H1 (cell line): ENCODE results near the gene SYNPO. TPM values are rescaled to one million over a fixed set of nuclear protein-coding genes. Genes with fewer than 3 reads are reported as not detected.

Source experiments
- CTCF ChIA-PET: fragments of 300-600 bp; sonication (Branson Sonifier 250); formaldehyde crosslinking; loops from one replicate; lab custom pipeline; 2021; ENCODE audit not compliant: partially characterized antibody; lab: Charles Lee
- POLR2A ChIA-PET: fragments of 300-600 bp; sonication (Branson Sonifier 250); formaldehyde crosslinking; loops from one replicate; lab custom pipeline; 2021; ENCODE audit warnings: inconsistent platforms; ENCODE audit not compliant: partially characterized antibody; lab: Charles Lee
- DNase-seq, 2 experiments: peaks; one replicate each; pipeline versions ENCODE4 v3.0.0 to v3.0.0-alpha.2; 2010 to 2022; ENCODE audit warnings: low spot score in 2 of 2, low read depth in 1 of 2, mixed read lengths in 1 of 2
- FAIRE-seq: peaks from 2 replicates; lab custom pipeline; 2011; peaks lifted over from hg19 to GRCh38; lab: Jason Lieb, UNC
- H2AFZ ChIP-seq: 2 replicates; pipeline ENCODE4 v1.8.1; 2012; ENCODE audit warnings: low read length, inconsistent platforms
- H2AK5ac ChIP-seq: 2 replicates; pipeline ENCODE4 v1.6.1; 2013; ENCODE audit warnings: low read depth, low read length
- H2BK120ac ChIP-seq: replicated peaks from 2 replicates; pipeline ENCODE3; 2013; ENCODE audit warnings: low read depth, low read length, inconsistent platforms
- H2BK12ac ChIP-seq: 2 replicates; pipeline ENCODE4 v1.6.1; 2013; ENCODE audit warnings: low read depth, low read length
- H2BK15ac ChIP-seq: 2 replicates; pipeline ENCODE4 v1.6.1; 2013; ENCODE audit warnings: low read length
- H2BK20ac ChIP-seq: 2 replicates; pipeline ENCODE4 v1.6.1; 2013; ENCODE audit warnings: low read length
- H2BK5ac ChIP-seq: 2 replicates; pipeline ENCODE4 v1.6.1; 2013; ENCODE audit warnings: low read depth, low read length
- H3K14ac ChIP-seq: 2 replicates; pipeline ENCODE4 v1.6.1; 2013; ENCODE audit warnings: inconsistent platforms; ENCODE audit not compliant: insufficient read length
- H3K18ac ChIP-seq: 2 replicates; pipeline ENCODE4 v1.6.1; 2013; ENCODE audit warnings: low read length; ENCODE audit errors: extremely low read depth
- H3K23ac ChIP-seq: 2 replicates; pipeline ENCODE4 v1.6.1; 2013; ENCODE audit warnings: inconsistent platforms; ENCODE audit not compliant: insufficient read length
- H3K23me2 ChIP-seq: 2 replicates; pipeline ENCODE4 v1.6.1; 2013; ENCODE audit warnings: low read depth, low read length
- H3K27ac ChIP-seq: 2 replicates; pipeline ENCODE4 v1.6.1; 2011; ENCODE audit warnings: low read depth, low read length, inconsistent platforms
- H3K27me3 ChIP-seq, 4 experiments: replicated peaks in 1 of 4; 1 replicate in 1 of 4; 2 replicates in 3 of 4; pipeline versions ENCODE4 v1.6.1 to v1.8.1; 2011 to 2013; ENCODE audit warnings: low read length in 3 of 4, mild to moderate bottlenecking in 3 of 4, inconsistent platforms in 2 of 4, mixed read lengths in 2 of 4, moderate library complexity in 1 of 4; ENCODE audit not compliant: control insufficient read depth in 3 of 4, insufficient read depth in 3 of 4; ENCODE audit errors: extremely low read depth in 1 of 4
- H3K36me3 ChIP-seq, 4 experiments: 2 replicates each; pipeline versions ENCODE4 v1.6.1 to v1.8.1; 2011 to 2013; ENCODE audit warnings: mild to moderate bottlenecking in 4 of 4, low read length in 3 of 4, moderate library complexity in 2 of 4, control low read depth in 1 of 4, inconsistent platforms in 1 of 4; ENCODE audit not compliant: insufficient read depth in 4 of 4, control insufficient read depth in 2 of 4
- H3K4ac ChIP-seq: replicated peaks from 2 replicates; pipeline ENCODE3; 2013; ENCODE audit warnings: low read length, low read depth, mixed read lengths, inconsistent platforms; ENCODE audit not compliant: insufficient read length
- H3K4me1 ChIP-seq, 4 experiments: replicated peaks in 1 of 4; 1 replicate in 1 of 4; 2 replicates in 3 of 4; pipeline versions ENCODE4 v1.6.1 to v1.8.1; 2011 to 2013; ENCODE audit warnings: low read length in 3 of 4, inconsistent platforms in 2 of 4, mixed read lengths in 1 of 4; ENCODE audit not compliant: insufficient read depth in 4 of 4, control insufficient read depth in 3 of 4
- H3K4me2 ChIP-seq, 2 experiments: 2 replicates each; pipeline versions ENCODE4 v1.6.1 to v1.8.1; 2011 to 2013; ENCODE audit warnings: low read depth in 2 of 2, low read length in 2 of 2, control low read depth in 1 of 2, inconsistent platforms in 1 of 2, mild to moderate bottlenecking in 1 of 2; ENCODE audit not compliant: insufficient read depth in 1 of 2
- H3K4me3 ChIP-seq, 4 experiments: fragments of 200-600, 300-600 bp in 1 of 4; sonication (generic), shearing (Covaris generic), sonication (Bioruptor Twin) in 1 of 4; 2 replicates each; pipeline versions ENCODE4 v1.5.1 to v1.8.1; 2011 to 2016; ENCODE audit warnings: low read length in 4 of 4, low read depth in 3 of 4, control low read depth in 2 of 4, inconsistent platforms in 2 of 4, mild to moderate bottlenecking in 2 of 4, mixed read lengths in 1 of 4, moderate library complexity in 1 of 4; ENCODE audit not compliant: insufficient read depth in 2 of 4; ENCODE audit errors: extremely low read depth in 1 of 4
- H3K56ac ChIP-seq: replicated peaks from 2 replicates; pipeline ENCODE3; 2013; ENCODE audit warnings: low read depth, mild to moderate bottlenecking, mixed read lengths, low read length, inconsistent platforms; ENCODE audit not compliant: insufficient read length
- H3K79me1 ChIP-seq: 2 replicates; pipeline ENCODE4 v1.6.1; 2013; ENCODE audit warnings: low read depth, low read length, control low read depth
- H3K79me2 ChIP-seq, 2 experiments: 2 replicates each; pipeline versions ENCODE4 v1.6.1 to v1.8.1; 2012 to 2013; ENCODE audit warnings: low read length in 2 of 2, mild to moderate bottlenecking in 2 of 2, inconsistent platforms in 1 of 2; ENCODE audit not compliant: insufficient read depth in 2 of 2, control insufficient read depth in 1 of 2
- H3K9ac ChIP-seq, 4 experiments: replicated peaks in 1 of 4; 1 replicate in 1 of 4; 2 replicates in 3 of 4; pipeline versions ENCODE4 v1.6.1 to v1.8.1; 2011 to 2013; ENCODE audit warnings: low read depth in 3 of 4, low read length in 3 of 4, control low read depth in 2 of 4, mild to moderate bottlenecking in 2 of 4, moderate library complexity in 2 of 4, inconsistent platforms in 1 of 4; ENCODE audit errors: extremely low read depth in 1 of 4
- H3K9me3 ChIP-seq, 2 experiments: 2 replicates each; pipeline versions ENCODE4 v1.6.1 to v1.8.1; 2012 to 2013; ENCODE audit warnings: mild to moderate bottlenecking in 2 of 2, moderate library complexity in 2 of 2, control low read depth in 1 of 2, inconsistent platforms in 1 of 2, low read depth in 1 of 2, low read length in 1 of 2, mixed read lengths in 1 of 2; ENCODE audit not compliant: insufficient read depth in 2 of 2
- H4K20me1 ChIP-seq, 2 experiments: replicated peaks in 1 of 2; 2 replicates each; pipeline versions ENCODE3 to v1.8.1; 2011 to 2013; ENCODE audit warnings: inconsistent platforms in 2 of 2, low read length in 2 of 2, mild to moderate bottlenecking in 1 of 2; ENCODE audit not compliant: insufficient read depth in 2 of 2, control insufficient read depth in 1 of 2
- H4K5ac ChIP-seq: 2 replicates; pipeline ENCODE4 v1.6.1; 2013; ENCODE audit warnings: low read length, low read depth, mixed read lengths, inconsistent platforms; ENCODE audit not compliant: insufficient read length
- H4K8ac ChIP-seq: 2 replicates; pipeline ENCODE4 v1.8.0; 2013; ENCODE audit warnings: mild to moderate bottlenecking, moderate library complexity, low read length, inconsistent platforms; ENCODE audit not compliant: insufficient read depth; ENCODE audit errors: extremely low read depth
- H4K91ac ChIP-seq: replicated peaks from 2 replicates; pipeline ENCODE3; 2013; ENCODE audit warnings: low read length, mixed read lengths, inconsistent platforms; ENCODE audit not compliant: insufficient read length
- CBX5 ChIP-seq: fragments of 300-800, 300-1000 bp; sonication (generic); IDR thresholded peaks from 2 replicates; pipeline ENCODE4 v1.7.1; 2016; ENCODE audit warnings: antibody characterized with exemption, low read length, low read depth
- WGBS, 2 experiments: shearing (Covaris generic) in 1 of 2; methylation state at CpG; one replicate each; pipeline versions ENCODE4 v1.1.6 to v1.1.7; 2013 to 2015; ENCODE audit warnings: low lambda C conversion rate in 2 of 2, mixed read lengths in 2 of 2, inconsistent platforms in 1 of 2, low coverage in 1 of 2, missing lambda C conversion rate in 1 of 2; ENCODE audit not compliant: insufficient replicate concordance in 2 of 2, insufficient coverage in 1 of 2, insufficient read length in 1 of 2; ENCODE audit errors: extremely low coverage in 1 of 2, missing lambda C conversion rate in 1 of 2; 5-methylcytosine and 5-hydroxymethylcytosine counted together
- polyA plus RNA-seq, 7 experiments: library from polyadenylated mRNA; depleted of rRNA in 3 of 7; stranded (reverse) in 5 of 7; unstranded in 2 of 7; fragments of >200 nt in 5 of 7; fragments of 200-250 nt in 2 of 7; gene quantifications; 1 replicate in 5 of 7; 2 replicates in 1 of 7; 4 replicates in 1 of 7; pipeline versions ENCODE4 v1.2.1 to v1.2.3, GENCODE V29; 2011 to 2013; ENCODE audit warnings: missing spikeins in 2 of 7, mixed read lengths in 2 of 7
- total RNA-seq: library from RNA; stranded (reverse); fragmentation: NEBNext Ultra II Directional; extraction: Animal tissue kit (Norgen Biotek cat#: 25700); gene quantifications from 2 replicates; pipeline ENCODE4 v1.2.1, GENCODE V29; 2021

The SYNPO gene
- total and polyA plus RNA-seq, 2 of the 8 experiments (the other 6 are each of a cell fraction or from before 2014, with no cell fraction given): 2.3 TPM

DNA sequence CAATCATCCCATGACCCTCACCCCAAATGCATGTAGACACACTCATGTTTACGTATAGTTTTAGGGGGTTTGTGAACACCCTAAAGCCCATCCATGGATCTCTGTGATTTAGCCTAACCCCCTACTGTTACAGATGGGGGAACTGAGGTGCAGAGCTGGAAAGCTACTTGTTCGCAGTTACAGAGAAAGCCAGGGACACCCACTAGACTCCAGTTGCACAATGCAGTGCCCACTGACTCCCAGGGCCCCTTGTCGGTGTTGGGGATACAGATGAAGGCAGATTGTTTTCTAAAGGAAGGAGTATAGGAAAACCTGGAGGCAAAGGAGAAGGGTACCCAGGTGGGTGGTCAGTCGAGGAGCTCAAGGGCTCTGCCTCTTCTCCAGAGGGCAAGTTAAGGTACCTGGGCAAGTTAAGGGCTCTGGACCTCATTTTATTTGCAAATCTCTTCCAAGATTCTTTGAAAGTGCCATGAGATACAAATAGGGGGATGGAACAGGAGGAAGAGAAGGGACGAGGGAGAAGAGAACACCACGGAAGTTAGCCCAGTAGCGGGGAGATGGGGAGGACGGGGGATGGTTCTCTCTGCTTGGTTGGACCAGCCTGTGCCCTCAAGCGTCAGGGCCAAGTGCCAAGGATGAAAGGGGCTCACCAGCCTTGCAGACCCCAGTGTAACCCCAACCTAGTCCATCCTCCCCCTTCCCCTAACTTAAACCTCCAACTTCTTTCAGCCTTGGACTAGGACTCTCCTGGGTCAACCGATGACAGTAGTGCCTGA lies 21.5 kb downstream of the SYNPO start:
- WGBS, 2 experiments: 78% methylated on average over 9 of the region's 10 CpGs; no CpG with 5 or more reads in 1 of the 2 experiments
- Histone ChIP-seq H3K4me1 (peaks cover 0 to 11% (median 2%) of the 10 kb centered on the region in 4 experiments; a peak in 4 of 7 replicates), H4K91ac (no peak overlapping the region), H3K9ac (no peak overlapping the region), H2AFZ (no peak overlapping the region), H3K9me3 (no peaks in the 10 kb centered on the region), H2BK120ac (no peak overlapping the region), H3K4me3 (no peak overlapping the region), H2BK5ac (no peak overlapping the region), H3K36me3 (no peaks in the 10 kb centered on the region), H3K79me1 (no peaks in the 10 kb centered on the region), H2BK12ac (no peak overlapping the region), H3K4me2 (0 out of 4 replicates have a peak overlapping the region, but pooled peaks of 1 of the 2 experiments have one; percentile 15), H3K23me2 (no peaks in the 10 kb centered on the region), H4K20me1 (peaks cover 0 to 2% of the 10 kb centered on the region in 2 experiments), H2BK20ac (no peak overlapping the region), H3K23ac (no peak overlapping the region), H2BK15ac (no peak overlapping the region; the same call in 1 of the 2 replicates), H3K18ac (no peak overlapping the region), H3K14ac (no peak overlapping the region), H3K4ac (no peak overlapping the region), H2AK5ac (no peak overlapping the region), H3K27ac (no peak overlapping the region), H4K8ac (no peak overlapping the region), H3K56ac (no peak overlapping the region), H4K5ac (no peak overlapping the region), H3K79me2 (no peaks in the 10 kb centered on the region), H3K27me3 (no peaks in the 10 kb centered on the region; a peak in 1 of 7 replicates)
- no peak for TF ChIP-seq CBX5
- FAIRE-seq (no peak), DNase-seq (no peak)
- CTCF ChIA-PET: interaction anchor here (1.1 to 20.1 kb wide), 11 partner anchors 9 to 117 kb away, joined by 3 to 303 read pairs (median 5); partner anchors contain the start of gene SYNPO
- POLR2A ChIA-PET: interaction anchor here (0.6 to 8.2 kb wide), 6 partner anchors 10 to 212 kb away, joined by 3 to 70 read pairs (median 6); partner anchors contain the start of genes RBM22 and RPS14
